ENCODE results near the gene CHPF. TPM values are rescaled to one million over a fixed set of nuclear protein-coding genes. Genes with fewer than 3 reads are reported as not detected.

Gene CHPF
- total RNA-seq, 2 experiments from 2014 or later: 36.4 to 36.8 TPM

GRCh38 chr2:219569635-219570034, 26.0 kb upstream of the CHPF start:
- POLR2A ChIA-PET: no interaction called here
- CTCF ChIA-PET: interaction anchor here (2.0 kb wide), 1 partner anchor 9 kb away, joined by 11 read pairs; no protein-coding TSS in a partner anchor

DNA sequence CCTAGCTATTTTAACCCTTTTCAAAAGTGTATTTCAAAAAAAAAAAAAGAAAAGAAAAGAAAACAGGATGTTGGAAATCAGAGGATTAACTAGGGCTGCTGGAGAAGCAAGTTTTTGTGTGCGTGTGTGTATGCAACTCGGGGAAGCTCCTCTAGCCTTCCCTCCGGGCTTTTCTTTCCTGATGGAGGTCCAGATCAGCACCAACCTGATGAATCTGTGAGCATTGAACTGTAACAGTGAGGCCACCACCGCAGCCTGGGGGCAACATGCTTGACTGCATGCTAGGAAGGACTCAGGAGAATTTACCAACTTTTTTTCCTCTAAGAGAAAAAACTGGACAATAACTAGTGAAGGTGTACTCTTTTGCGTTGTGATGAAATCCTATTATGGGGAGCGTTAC, 25.4 kb upstream of the CHPF start:
- CTCF ChIA-PET: no interaction called here
- POLR2A ChIA-PET: no interaction called here

DNA sequence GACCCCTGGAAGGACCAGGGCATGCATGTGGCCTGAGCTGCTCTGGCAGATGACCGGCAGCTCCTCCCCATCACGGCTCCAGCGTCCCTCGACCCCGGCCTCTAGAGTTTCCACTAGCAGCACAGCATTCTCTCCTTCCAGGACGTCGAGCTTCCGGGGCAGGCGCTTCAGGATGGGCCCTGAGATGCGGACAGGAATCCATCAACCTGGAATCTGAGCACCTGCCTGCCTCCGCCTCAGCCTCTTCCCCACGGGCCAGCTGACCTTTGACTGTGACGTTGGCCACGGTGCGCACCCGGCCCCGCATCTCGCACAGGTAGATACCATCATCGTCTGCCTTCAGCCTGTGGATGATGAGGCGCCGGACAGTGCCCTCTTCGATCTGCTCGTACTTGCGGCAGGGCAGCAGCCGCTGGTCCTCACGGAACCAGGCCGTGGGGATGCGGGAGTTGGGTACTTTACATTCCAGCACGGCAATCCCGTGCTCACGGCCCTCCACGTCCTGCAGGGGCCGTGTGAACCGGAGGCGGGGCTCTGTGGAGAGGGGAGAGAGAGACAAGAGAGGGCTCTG, 24.3 kb upstream of the CHPF start:
- CTCF ChIA-PET: interaction anchor here (1.4 kb wide), 1 partner anchor 75 kb away, joined by 3 read pairs; no protein-coding TSS in a partner anchor
- POLR2A ChIA-PET: no interaction called here

- POLR2A ChIA-PET: no interaction called here
These were observed 23.5 kb upstream of the CHPF start for GRCh38 chr2:219567131-219567530.

DNA sequence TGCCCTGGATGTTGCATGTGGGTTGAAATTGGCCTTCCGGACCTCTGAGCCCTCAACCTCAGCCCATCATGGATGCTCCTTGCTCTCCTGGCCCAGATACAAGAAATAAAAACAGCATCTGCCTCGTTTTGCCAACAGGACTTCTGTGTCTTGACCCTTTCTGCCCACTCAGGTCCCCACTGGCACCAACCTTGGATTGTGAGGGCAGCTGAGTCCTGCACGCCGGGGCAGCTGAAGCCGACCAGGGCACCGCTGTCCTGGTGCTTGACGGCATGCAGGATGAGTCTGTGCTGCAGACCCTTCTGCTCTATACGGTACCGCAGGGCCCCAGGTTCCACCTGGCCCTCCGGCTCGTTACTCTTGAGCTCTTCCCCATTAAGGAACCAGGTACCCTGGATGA, 23.0 kb upstream of the CHPF start:
- POLR2A ChIA-PET: no interaction called here
- CTCF ChIA-PET: interaction anchor here (1.4 kb wide), 1 partner anchor 76 kb away, joined by 3 read pairs; no protein-coding TSS in a partner anchor

More at GRCh38 chr2:219567131-219567530, 23.5 kb upstream of the CHPF start:
- CTCF ChIA-PET: interaction anchor here (1.4 kb wide), 1 partner anchor 76 kb away, joined by 3 read pairs; no protein-coding TSS in a partner anchor

- CTCF ChIA-PET: no interaction called here
- POLR2A ChIA-PET: interaction anchor here (0.6 kb wide), 1 partner anchor 816 kb away, joined by 4 read pairs; no protein-coding TSS in a partner anchor
These were observed 21.8 kb upstream of the CHPF start for GRCh38 chr2:219565130-219566080.

GRCh38 chr2:219563271-219563928, 19.8 kb upstream of the CHPF start:
- ChIA-PET CTCF (interaction anchor here (1.7 kb wide), 1 partner anchor 87 kb away, joined by 4 read pairs; no protein-coding TSS in a partner anchor), POLR2A (no interaction called here)

GRCh38 chr2:219562049-219563020, 18.7 kb upstream of the CHPF start:
- ChIA-PET CTCF (interaction anchor here (1.7 kb wide), 1 partner anchor 86 kb away, joined by 4 read pairs; no protein-coding TSS in a partner anchor), POLR2A (no interaction called here)

DNA sequence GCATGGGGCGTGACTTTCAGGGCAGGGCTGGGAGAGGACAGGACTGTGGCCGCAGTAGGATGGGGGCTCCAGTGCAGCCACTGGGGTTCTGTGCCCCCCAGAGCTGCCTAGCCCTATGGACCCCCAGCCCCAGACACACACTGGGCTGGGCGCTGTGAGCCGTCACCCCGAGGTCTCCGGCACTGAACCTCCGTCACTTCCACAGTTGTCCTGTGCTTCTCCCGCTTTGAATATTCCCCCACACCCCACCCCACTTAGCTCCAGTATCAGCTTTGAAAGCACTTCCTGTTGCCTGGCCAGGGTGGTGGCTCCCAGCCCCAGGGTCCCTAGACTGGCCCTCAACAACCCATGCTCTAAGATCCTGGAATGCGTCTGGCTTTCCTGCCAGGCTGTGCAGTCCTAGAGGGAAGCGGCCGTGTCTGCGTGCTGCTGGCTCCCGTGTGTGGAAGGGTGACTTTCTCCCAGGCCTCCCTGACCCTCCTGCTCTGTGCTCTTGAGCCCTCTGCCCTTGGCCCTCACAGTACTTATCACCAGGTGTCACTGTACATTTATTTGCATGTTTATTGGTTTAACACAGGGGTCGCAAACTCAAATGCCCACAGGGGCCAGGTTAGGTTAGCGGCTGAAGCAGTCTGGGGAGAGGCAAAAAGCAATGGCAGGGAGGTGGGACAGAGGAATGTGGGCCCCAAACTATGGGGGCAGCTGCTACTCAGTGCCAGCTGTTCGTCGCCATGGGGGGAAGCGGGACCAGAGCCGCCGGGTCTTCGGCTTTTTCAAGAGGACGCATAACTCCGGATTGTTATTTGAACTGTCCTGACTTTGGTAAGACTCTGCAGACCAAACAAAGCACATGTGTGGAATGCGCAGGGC, 17.8 kb upstream of the CHPF start:
- ChIA-PET POLR2A (no interaction called here), CTCF (interaction anchor here (0.9 to 2.1 kb wide), 5 partner anchors 9 to 158 kb away, joined by 4 to 11 read pairs (median 6); partner anchors contain the start of genes CHPF, OBSL1 and TMEM198)

GRCh38 chr2:219560893-219561178, 17.2 kb upstream of the CHPF start:
- ChIA-PET POLR2A (no interaction called here), CTCF (interaction anchor here (0.9 to 2.1 kb wide), 10 partner anchors 10 to 158 kb away, joined by 3 to 11 read pairs (median 5); partner anchors contain the start of genes CHPF, OBSL1, STK11IP and TMEM198)

GRCh38 chr2:219560037-219560892, 16.7 kb upstream of the CHPF start:
- ChIA-PET POLR2A (no interaction called here), CTCF (interaction anchor here (0.7 to 2.1 kb wide), 12 partner anchors 9 to 157 kb away, joined by 3 to 11 read pairs (median 4); partner anchors contain the start of genes CHPF, OBSL1, STK11IP and TMEM198)

DNA sequence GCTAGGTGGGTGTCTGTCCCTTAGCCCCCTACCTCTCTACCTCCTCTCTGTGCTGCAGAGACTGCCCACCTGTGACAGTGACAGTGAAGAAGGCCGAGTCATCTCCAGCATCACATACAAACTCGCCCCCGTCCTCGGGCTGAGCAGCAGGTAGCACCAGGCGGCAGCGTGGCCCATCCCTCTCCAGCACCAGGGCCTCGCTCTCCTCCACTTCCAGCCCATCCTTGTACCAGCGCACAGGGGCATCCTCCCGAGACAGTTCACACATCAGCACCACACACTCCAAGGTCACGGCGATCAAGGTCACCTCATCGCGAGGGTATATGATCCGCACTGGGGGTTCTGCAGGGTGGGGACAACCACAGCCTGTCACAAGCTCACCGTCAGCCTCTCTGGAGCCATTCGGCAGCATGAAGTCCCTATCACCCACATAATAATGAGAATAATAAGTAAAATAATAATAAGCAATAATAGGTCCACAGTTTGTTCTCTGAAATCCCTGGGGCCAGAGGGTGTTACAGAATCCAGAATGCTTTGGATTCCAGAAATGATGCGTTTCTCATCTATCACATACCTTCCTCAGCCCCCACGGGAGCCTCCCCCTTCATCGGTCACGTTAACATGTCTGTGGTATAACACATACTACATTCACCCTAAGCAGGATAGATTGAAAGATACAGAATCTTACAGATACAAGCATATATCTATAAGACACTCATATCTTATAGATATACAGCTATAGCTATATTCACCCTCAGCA, 15.7 kb upstream of the CHPF start:
- POLR2A ChIA-PET: no interaction called here

DNA sequence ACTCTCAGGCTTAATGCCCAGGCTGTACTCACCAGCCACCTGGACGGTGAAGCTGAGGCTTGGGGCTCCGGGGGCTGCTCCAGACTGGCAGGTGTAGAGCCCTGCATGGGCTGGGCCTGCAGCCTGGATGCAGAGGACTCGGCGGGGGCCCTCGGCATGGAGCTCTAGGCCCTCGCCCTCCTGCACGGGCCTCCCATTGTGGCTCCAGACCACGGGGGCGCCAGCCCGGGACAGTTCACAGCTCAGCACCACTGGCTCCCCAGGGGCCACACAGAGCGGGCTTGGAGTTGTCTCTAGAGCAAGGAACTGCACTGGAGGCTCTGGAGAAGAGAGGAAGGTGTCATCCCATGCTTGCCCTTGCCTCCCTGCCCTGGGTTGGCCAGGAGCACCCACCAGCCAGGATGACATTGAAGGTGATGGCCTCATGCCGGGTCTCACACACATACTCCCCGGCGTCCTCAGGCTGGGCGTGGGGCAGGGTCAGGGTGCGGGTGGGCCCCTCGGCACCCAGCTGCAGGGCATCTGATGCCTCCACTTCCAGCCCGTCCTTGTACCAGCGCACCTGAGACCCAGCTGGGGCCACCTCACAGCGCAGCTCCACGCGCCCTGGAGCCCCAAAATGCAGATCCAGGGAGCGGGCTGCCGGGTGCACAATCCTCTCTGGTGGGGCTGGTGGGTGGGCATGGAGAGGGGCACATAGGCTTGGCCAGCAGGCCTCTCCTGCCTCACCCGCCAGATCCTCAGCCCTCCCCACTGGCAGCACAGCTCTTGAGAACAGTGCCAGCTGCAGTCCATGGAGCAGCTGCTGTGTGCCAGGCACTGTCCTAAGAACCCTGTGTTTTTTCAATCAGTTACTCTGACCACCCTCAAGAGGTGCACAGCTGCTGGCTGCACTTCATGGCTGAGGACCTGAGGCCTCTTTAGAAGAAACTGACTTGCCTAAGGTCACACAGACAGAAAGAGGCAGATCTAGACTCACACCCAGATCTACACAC, 14.5 kb upstream of the CHPF start:
- POLR2A ChIA-PET: no interaction called here
- CTCF ChIA-PET: no interaction called here

More for the DNA sequence above, 15.7 kb upstream of the CHPF start:
- CTCF ChIA-PET: interaction anchor here (0.7 to 2.1 kb wide), 12 partner anchors 8 to 156 kb away, joined by 3 to 11 read pairs (median 4); partner anchors contain the start of genes CHPF, OBSL1, STK11IP and TMEM198

DNA sequence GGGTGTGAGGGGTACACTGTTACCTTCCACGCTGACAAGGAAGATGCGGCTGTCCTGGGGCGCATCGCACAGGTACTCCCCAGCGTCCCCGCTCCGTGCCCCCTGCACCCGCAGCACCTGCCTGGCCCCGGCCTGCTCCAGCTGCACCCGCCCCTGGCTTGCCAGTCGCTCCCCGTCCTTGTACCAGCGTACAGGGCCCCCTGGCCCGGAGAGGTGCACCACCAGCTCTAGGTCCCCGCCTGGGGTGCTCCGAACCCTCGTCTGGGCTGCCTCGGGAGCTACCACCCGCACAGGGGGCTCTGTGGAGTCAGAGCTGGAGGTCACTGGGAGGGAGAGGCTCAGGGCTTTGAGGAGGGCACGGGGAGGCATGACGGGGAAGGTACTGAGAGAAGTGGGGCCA, 13.7 kb upstream of the CHPF start:
- ChIA-PET CTCF (no interaction called here), POLR2A (no interaction called here)

DNA sequence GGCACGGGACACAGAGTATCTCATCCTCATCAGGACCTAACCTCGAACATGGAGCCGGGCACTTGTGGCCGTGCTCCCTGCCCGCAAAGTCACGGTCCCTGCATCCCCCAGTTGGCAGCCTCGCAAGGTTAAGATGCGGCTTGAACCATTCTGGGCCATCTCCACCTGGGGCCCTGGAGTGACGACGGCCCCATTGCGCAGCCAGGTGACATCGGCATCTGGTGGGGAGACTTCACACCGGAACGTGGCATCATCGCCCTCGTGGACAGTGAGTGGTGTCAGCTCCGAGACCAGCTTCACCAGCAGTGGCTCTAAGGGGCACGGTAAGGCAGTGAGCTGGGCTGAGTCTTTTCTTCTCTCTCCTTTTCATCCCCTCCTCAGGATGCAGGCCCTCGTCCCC, 12.8 kb upstream of the CHPF start:
- ChIA-PET POLR2A (no interaction called here), CTCF (no interaction called here)

All from activated CD8-positive, alpha-beta memory T cell treated with anti-CD3 and anti-CD28 coated beads for 36 hours (primary cell).